ENCODE data around the gene SCD5.

SCD5 gene

DNA sequence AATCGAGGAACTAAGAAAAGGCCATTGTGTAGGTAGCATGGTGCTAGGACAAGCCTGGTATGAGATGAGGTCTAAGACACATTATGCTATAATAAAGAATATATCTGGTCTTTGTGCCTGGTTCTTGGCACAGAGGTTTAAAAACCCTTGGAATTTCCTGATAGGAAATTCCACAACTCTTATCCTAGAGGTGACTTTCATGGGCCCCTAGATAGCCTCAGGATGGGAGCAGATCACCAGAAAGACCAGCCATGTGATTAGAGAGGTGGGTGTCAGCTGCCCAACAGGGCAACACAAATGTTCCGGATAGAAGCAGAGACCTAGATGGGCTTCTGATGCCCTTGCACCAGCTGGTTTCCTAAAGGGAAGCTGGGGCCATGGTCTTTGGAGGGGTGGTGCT, 107.2 kb downstream of the SCD5 start:
- H3K27ac ChIP-seq (ENCODE audit: low read depth, low read length, severe bottlenecking): no peak overlapping the region
- WGBS, 2 experiments (ENCODE audit: insufficient coverage in 2 of 2): 92 to 100% methylated on average over 1 to 2 of the region's 2 CpGs

DNA sequence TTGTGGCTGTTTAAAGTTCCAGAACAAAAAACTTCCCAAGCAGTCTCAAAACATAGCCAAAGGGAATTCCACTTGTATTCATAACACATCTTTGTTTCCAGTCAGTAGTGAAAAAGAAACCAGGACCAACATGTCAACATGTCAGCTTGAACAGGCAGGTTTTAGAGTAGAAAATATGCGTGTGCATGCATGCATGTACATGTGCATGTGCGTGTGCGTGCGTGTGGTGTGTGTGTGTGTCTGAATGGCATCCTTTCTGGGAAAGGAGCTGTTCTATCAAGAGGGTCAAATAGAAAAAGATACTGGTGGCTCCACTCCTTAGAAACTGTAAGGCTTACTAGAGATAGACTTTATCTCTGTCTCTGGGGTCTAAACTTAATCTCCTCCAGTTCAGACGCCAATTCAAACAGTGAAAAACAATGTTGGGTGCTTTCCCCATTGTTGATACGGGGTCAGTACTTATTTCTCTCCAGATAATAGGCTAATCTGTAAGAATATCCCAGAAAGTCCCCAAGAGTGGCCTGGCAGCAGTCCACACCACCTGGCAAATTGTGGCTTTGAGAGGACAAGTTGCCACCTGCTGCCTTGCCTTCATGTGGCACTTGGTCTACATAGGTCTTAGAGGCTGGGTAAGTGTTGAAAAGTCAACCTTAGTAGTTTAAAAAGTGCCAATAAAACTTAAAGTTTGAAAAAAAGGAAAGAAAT, 110.4 kb downstream of the SCD5 start:
- Histone ChIP-seq H3K9me3 (ENCODE audit: control insufficient read depth, low read length) (no peaks in the 10 kb centered on the region), H3K27ac (ENCODE audit: low read depth, low read length, severe bottlenecking) (no peak overlapping the region), H3K36me3 (ENCODE audit: control insufficient read depth, insufficient read depth, low read length) (no peaks in the 10 kb centered on the region), H3K4me3 (ENCODE audit: extremely low read depth, insufficient read depth, low read length, poor library complexity, severe bottlenecking) (no peak overlapping the region), H3K4me1 (ENCODE audit: control insufficient read depth, insufficient read depth, low read length, poor library complexity, severe bottlenecking) (no peaks in the 10 kb centered on the region)
- WGBS, 2 experiments (ENCODE audit: insufficient coverage in 2 of 2): 92 to 100% methylated on average over 6 of the region's 6 CpGs

More for the DNA sequence above, 107.2 kb downstream of the SCD5 start:
- Histone ChIP-seq H3K4me3 (ENCODE audit: extremely low read depth, insufficient read depth, low read length, poor library complexity, severe bottlenecking) (no peak overlapping the region), H3K9me3 (ENCODE audit: control insufficient read depth, low read length) (no peaks in the 10 kb centered on the region), H3K4me1 (ENCODE audit: control insufficient read depth, insufficient read depth, low read length, poor library complexity, severe bottlenecking) (no peaks in the 10 kb centered on the region), H3K36me3 (ENCODE audit: control insufficient read depth, insufficient read depth, low read length) (no peaks in the 10 kb centered on the region)

DNA sequence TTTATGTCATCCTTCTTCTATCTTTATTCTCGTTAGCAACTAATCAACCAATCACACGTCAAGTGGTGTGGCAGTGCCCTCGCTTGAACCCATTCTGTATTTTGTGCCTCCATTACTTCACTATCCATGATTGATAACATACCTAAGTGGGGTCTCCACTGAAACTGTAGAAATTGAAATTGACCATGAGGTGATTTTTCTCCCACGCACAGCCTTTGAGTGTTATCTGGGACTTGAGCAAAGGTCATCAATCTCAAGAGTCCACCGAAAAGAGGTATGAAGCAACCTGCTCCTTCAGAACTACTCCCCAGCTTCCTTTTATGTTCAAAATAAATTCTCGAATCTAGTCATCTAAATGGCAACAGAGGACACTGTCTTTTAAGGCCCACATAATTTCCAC, 111.1 kb downstream of the SCD5 start:
- Histone ChIP-seq H3K27ac (ENCODE audit: low read depth, low read length, severe bottlenecking) (no peak overlapping the region), H3K4me1 (ENCODE audit: control insufficient read depth, insufficient read depth, low read length, poor library complexity, severe bottlenecking) (no peaks in the 10 kb centered on the region), H3K36me3 (ENCODE audit: control insufficient read depth, insufficient read depth, low read length) (no peaks in the 10 kb centered on the region), H3K9me3 (ENCODE audit: control insufficient read depth, low read length) (no peaks in the 10 kb centered on the region), H3K4me3 (ENCODE audit: extremely low read depth, insufficient read depth, low read length, poor library complexity, severe bottlenecking) (no peak overlapping the region)
- 83 to 95% methylated on average over 4 to 5 of the region's 6 CpGs for WGBS, 2 experiments (ENCODE audit: insufficient coverage in 2 of 2)

DNA sequence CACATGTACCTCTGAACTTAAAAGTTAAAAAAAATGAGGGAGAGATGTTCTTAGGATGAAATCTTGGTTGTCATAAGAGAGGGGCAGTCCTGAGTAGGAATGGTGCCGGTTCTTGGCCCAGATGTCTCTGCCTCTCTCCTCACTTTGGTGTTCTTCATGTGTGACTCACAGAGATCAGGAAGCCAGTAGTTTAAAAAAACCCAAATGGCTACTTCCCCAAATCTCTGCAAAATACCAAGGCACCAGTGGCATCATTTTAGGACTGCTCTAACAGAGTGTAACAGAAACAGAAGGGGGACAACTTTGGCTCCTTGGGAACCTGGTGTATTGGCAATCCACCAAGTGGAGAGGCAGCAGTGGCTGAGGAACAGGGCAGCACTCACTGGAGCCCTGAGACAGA, 116.8 kb downstream of the SCD5 start:
- Histone ChIP-seq H3K4me3 (ENCODE audit: extremely low read depth, insufficient read depth, low read length, poor library complexity, severe bottlenecking) (no peak overlapping the region), H3K9me3 (ENCODE audit: control insufficient read depth, low read length) (no peaks in the 10 kb centered on the region), H3K4me1 (ENCODE audit: control insufficient read depth, insufficient read depth, low read length, poor library complexity, severe bottlenecking) (no peaks in the 10 kb centered on the region), H3K27ac (ENCODE audit: low read depth, low read length, severe bottlenecking) (no peak overlapping the region), H3K36me3 (ENCODE audit: control insufficient read depth, insufficient read depth, low read length) (no peaks in the 10 kb centered on the region)
- WGBS, 2 experiments (ENCODE audit: insufficient coverage in 2 of 2): 80 to 83% methylated on average over 1 of the region's 1 CpG

DNA sequence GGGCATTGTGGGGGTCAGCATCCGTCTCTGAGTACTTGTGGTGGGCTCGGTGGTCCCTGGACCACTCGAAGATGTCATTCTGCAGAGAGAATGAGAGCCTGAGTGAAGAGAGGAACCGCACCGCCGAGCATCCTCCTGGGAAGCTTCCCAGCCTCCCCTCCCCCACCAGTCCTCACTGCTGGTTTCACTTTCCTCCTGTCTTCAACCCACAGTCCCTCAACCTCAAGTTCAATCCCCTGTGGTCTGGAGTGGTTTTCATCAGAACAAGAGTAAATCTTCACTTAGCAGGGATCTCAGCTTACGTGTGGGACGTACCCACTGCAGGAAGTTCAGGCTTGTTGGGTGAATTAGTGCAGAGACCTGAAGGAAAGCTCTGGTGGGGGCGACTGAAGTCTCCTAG, 117.8 kb downstream of the SCD5 start:
- 87 to 92% methylated on average over 4 to 7 of the region's 9 CpGs for WGBS, 2 experiments (ENCODE audit: insufficient coverage in 2 of 2)
- Histone ChIP-seq H3K9me3 (ENCODE audit: control insufficient read depth, low read length) (no peaks in the 10 kb centered on the region), H3K36me3 (ENCODE audit: control insufficient read depth, insufficient read depth, low read length) (no peaks in the 10 kb centered on the region), H3K27ac (ENCODE audit: low read depth, low read length, severe bottlenecking) (no peak overlapping the region), H3K4me1 (ENCODE audit: control insufficient read depth, insufficient read depth, low read length, poor library complexity, severe bottlenecking) (no peaks in the 10 kb centered on the region), H3K4me3 (ENCODE audit: extremely low read depth, insufficient read depth, low read length, poor library complexity, severe bottlenecking) (no peak overlapping the region)

DNA sequence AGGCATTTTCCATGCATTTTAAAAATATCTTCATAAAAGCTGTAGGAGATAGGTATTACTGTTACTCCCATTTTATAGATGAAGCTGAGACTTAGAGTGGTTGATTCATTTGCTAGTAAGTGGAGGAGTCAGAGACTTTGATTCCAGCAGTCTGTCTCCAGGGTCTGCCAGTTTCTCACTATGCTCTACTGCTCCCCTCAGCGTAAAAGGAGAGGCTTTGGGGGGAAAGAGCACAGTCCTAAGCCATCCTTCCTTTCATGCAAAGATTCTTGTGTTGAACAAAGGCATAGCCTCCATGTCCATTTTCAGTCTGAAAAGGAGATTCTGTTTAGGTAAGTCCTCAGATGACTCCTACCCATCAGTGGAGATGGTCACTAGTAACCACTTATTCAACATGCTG, 119.1 kb downstream of the SCD5 start:
- Histone ChIP-seq H3K4me3 (ENCODE audit: extremely low read depth, insufficient read depth, low read length, poor library complexity, severe bottlenecking) (no peak overlapping the region), H3K4me1 (ENCODE audit: control insufficient read depth, insufficient read depth, low read length, poor library complexity, severe bottlenecking) (no peaks in the 10 kb centered on the region), H3K36me3 (ENCODE audit: control insufficient read depth, insufficient read depth, low read length) (no peaks in the 10 kb centered on the region), H3K9me3 (ENCODE audit: control insufficient read depth, low read length) (no peaks in the 10 kb centered on the region), H3K27ac (ENCODE audit: low read depth, low read length, severe bottlenecking) (no peak overlapping the region)
- no CpG with 5 or more reads among the region's 1 CpG for WGBS, 2 experiments (ENCODE audit: insufficient coverage in 2 of 2)

DNA sequence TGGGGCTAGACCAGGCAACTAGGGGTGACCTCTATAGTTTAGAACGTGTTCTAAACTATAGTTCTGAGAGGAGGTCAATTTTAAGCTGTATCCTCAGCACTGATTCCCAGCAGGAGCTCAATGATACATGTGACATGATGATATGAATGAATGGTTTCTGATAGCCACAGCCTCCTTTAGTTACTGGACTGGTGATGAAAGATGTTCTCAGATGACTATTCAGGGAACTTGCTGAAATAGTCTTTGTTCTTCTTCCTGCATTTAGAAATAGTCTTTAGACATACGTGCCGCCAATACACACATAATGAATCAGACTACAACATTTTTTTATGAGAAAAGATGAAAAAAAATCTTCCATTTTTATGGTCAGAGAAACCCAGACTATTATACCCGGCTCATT, 120.5 kb downstream of the SCD5 start:
- no peaks in the 10 kb centered on the region for H3K9me3 ChIP-seq (ENCODE audit: control insufficient read depth, low read length)
- no peak overlapping the region for H3K4me3 ChIP-seq (ENCODE audit: extremely low read depth, insufficient read depth, low read length, poor library complexity, severe bottlenecking)
- 55 to 100% methylated on average over 1 of the region's 4 CpGs for WGBS, 2 experiments (ENCODE audit: insufficient coverage in 2 of 2)
- no peak overlapping the region for H3K27ac ChIP-seq (ENCODE audit: low read depth, low read length, severe bottlenecking)
- H3K4me1 ChIP-seq (ENCODE audit: control insufficient read depth, insufficient read depth, low read length, poor library complexity, severe bottlenecking): no peaks in the 10 kb centered on the region
- H3K36me3 ChIP-seq (ENCODE audit: control insufficient read depth, insufficient read depth, low read length): no peaks in the 10 kb centered on the region

DNA sequence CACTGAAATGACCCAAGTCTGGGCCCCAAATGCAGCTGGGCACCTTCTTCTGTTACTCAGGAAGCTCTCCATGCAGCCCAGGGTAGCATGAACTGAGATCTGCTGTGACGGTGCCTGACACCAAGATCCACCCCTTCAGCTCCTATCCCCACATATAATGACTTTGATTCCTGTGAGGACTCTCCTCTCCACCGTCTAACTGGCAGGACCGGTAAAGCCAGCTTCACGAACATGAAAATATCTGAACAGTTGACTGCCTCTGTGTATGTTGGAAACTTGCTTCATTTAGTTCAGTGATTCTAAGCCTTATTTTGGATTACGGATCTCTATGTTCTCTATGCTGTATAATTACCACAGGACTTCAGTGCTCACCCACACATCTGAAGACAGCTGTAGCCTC, 121.3 kb downstream of the SCD5 start:
- Histone ChIP-seq H3K36me3 (ENCODE audit: control insufficient read depth, insufficient read depth, low read length) (no peaks in the 10 kb centered on the region), H3K9me3 (ENCODE audit: control insufficient read depth, low read length) (no peaks in the 10 kb centered on the region), H3K4me3 (ENCODE audit: extremely low read depth, insufficient read depth, low read length, poor library complexity, severe bottlenecking) (no peak overlapping the region), H3K4me1 (ENCODE audit: control insufficient read depth, insufficient read depth, low read length, poor library complexity, severe bottlenecking) (no peaks in the 10 kb centered on the region), H3K27ac (ENCODE audit: low read depth, low read length, severe bottlenecking) (no peak overlapping the region)
- 91 to 93% methylated on average over 3 to 5 of the region's 5 CpGs for WGBS, 2 experiments (ENCODE audit: insufficient coverage in 2 of 2)

DNA sequence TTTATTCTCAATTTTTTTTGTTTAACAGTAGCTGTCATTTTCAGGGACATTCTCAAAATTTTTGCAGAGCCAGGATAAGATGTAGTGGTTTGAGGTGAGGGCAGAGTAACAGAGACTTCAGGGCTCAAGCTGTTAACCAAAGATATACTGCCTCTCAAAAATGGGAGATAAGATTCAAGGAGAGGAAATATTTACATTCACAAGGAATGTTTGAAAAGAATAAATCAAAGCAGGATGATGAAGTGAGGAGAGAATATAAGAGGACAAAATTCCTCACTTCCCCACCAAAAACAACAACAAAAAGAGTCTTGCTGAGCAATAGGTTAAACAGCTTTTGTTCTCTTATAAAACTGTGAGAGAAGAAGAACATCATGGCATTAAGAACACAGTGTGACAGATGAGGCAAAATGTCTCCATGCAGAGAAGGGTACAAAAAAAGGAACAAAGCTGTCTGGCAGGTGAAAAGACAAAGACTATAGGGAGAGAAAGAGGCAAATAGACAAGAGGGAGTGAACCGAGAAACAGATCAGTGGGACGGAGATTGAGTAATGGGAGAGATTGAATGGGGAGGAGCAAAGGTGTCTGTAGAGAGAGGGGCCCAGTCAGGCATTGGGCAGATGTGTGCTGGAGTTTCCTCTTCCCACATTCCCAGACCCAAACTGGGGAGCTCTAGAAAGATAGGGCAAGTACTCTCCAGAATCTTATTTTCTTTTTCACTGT, 130.7 kb downstream of the SCD5 start:
- H3K9me3 ChIP-seq (ENCODE audit: control insufficient read depth, low read length): no peaks in the 10 kb centered on the region
- H3K36me3 ChIP-seq (ENCODE audit: control insufficient read depth, insufficient read depth, low read length): no peaks in the 10 kb centered on the region
- H3K27ac ChIP-seq (ENCODE audit: low read depth, low read length, severe bottlenecking): no peak overlapping the region
- H3K4me3 ChIP-seq (ENCODE audit: extremely low read depth, insufficient read depth, low read length, poor library complexity, severe bottlenecking): no peak overlapping the region
- no peaks in the 10 kb centered on the region for H3K4me1 ChIP-seq (ENCODE audit: control insufficient read depth, insufficient read depth, low read length, poor library complexity, severe bottlenecking)
- WGBS, 2 experiments (ENCODE audit: insufficient coverage in 2 of 2): 49% methylated on average over 2 of the region's 2 CpGs

DNA sequence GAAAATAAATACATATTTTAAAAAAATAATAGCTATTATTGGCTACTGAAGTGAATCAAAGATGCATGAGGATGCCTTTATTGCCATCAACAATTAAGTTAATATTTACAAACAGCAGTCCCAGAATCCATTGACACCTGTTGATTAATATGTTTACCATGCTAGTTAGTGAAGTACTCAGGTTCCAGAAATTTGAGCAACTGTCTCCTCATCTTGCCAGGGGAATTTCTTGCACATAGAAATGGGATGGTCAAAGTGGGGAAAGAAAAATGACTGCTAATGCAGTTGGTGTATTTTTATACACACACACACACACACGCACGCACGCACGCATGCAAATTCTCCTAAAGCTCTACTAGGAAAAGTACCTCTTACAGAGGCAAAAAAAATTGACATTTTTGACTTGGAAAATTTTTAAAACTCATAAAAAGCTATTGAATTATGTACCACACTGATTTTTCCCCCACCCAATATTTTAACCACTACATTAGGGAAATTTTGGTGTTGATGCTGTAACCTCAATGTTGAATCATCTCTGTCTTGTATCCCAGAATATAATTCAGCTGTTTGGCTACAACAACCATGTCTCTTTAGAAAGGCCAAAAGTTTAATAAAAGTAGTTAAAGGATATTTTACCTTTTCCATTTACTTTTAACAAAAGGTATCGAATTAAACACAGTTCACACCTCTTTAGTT, 131.5 kb downstream of the SCD5 start:
- Histone ChIP-seq H3K36me3 (ENCODE audit: control insufficient read depth, insufficient read depth, low read length) (no peaks in the 10 kb centered on the region), H3K4me3 (ENCODE audit: extremely low read depth, insufficient read depth, low read length, poor library complexity, severe bottlenecking) (no peak overlapping the region), H3K27ac (ENCODE audit: low read depth, low read length, severe bottlenecking) (no peak overlapping the region), H3K4me1 (ENCODE audit: control insufficient read depth, insufficient read depth, low read length, poor library complexity, severe bottlenecking) (no peaks in the 10 kb centered on the region), H3K9me3 (ENCODE audit: control insufficient read depth, low read length) (no peaks in the 10 kb centered on the region)
- no CpG with 5 or more reads among the region's 5 CpGs for WGBS, 2 experiments (ENCODE audit: insufficient coverage in 2 of 2)
